Loucy (cell line): ENCODE results near the gene PPP1R12B.
"Not testable (repeated sequence)": the region's sequence is repeated elsewhere in the genome, so short reads cannot be mapped to it uniquely, and the experiment has no call there.

ENCODE experiments used
- CTCF ChIP-seq: fragments of 200-600 bp; sonication (generic); conservative IDR thresholded peaks from 2 replicates; pipeline ENCODE4 v1.5.1; 2014; ENCODE audit warnings: mild to moderate bottlenecking, antibody characterized with exemption, low read length
- EZH2phosphoT487 ChIP-seq: fragments of 200-600 bp; IDR thresholded peaks from 2 replicates; pipeline ENCODE4 v1.6.1; 2018; ENCODE audit warnings: antibody characterized with exemption, mild to moderate bottlenecking, moderate library complexity, borderline replicate concordance

GRCh38 chr1:202352583-202353197, 4.2 kb downstream of the PPP1R12B start:
- TF ChIP-seq EZH2phosphoT487, CTCF: not testable (repeated sequence)
